Keratinocyte (primary cell): Measurements from ENCODE around the gene NARS2. TPM values are rescaled to one million over a fixed set of nuclear protein-coding genes. Genes with fewer than 3 reads are reported as not detected.

Experiments
- DNase-seq: peaks from one replicate; pipeline ENCODE4 v3.0.0-alpha.2; 2011; ENCODE audit warnings: low read depth, missing footprints, low spot score
- FAIRE-seq: peaks from 2 replicates; lab custom pipeline; 2011; peaks lifted over from hg19 to GRCh38; lab: Jason Lieb, UNC
- H2AFZ ChIP-seq: 2 replicates; pipeline ENCODE4 v1.6.0; 2012; ENCODE audit warnings: low read length, control low read depth, inconsistent platforms; ENCODE audit not compliant: control insufficient read depth
- H3K27ac ChIP-seq: 2 replicates; pipeline ENCODE4 v1.5.1; 2011; ENCODE audit warnings: low read length; ENCODE audit not compliant: control insufficient read depth, insufficient read depth
- H3K27me3 ChIP-seq: 3 replicates; pipeline ENCODE4 v1.6.0; 2011; ENCODE audit warnings: low read length; ENCODE audit not compliant: control insufficient read depth, insufficient read depth; ENCODE audit errors: extremely low read depth
- H3K36me3 ChIP-seq, 2 experiments: 2 replicates in 1 of 2; 3 replicates in 1 of 2; pipeline ENCODE4 v1.5.1; 2011; ENCODE audit warnings: low read length in 2 of 2, mild to moderate bottlenecking in 1 of 2; ENCODE audit not compliant: control insufficient read depth in 2 of 2, insufficient read depth in 2 of 2; ENCODE audit errors: extremely low read depth in 1 of 2
- H3K4me1 ChIP-seq: 3 replicates; pipeline ENCODE4 v1.5.1; 2011; ENCODE audit warnings: low read length; ENCODE audit not compliant: control insufficient read depth, insufficient read depth; ENCODE audit errors: extremely low read depth
- H3K4me2 ChIP-seq: 3 replicates; pipeline ENCODE4 v1.6.0; 2011; ENCODE audit warnings: low read depth, low read length; ENCODE audit not compliant: control insufficient read depth, insufficient read depth; ENCODE audit errors: extremely low read depth
- H3K4me3 ChIP-seq, 3 experiments: fragments of 200-600 bp in 1 of 3; sonication (generic) in 1 of 3; 2 replicates in 2 of 3; 3 replicates in 1 of 3; pipeline ENCODE4 v1.5.1; 2011 to 2016; ENCODE audit warnings: low read length in 3 of 3, mild to moderate bottlenecking in 3 of 3, control low read depth in 2 of 3, inconsistent platforms in 1 of 3, low read depth in 1 of 3, mixed read lengths in 1 of 3, mixed run types in 1 of 3, moderate library complexity in 1 of 3; ENCODE audit not compliant: control insufficient read depth in 2 of 3, insufficient read depth in 2 of 3; ENCODE audit errors: extremely low read depth in 1 of 3
- H3K79me2 ChIP-seq: 2 replicates; pipeline ENCODE4 v1.6.0; 2012; ENCODE audit warnings: low read length; ENCODE audit not compliant: control insufficient read depth, insufficient read depth
- H3K9ac ChIP-seq: 3 replicates; pipeline ENCODE4 v1.6.0; 2011; ENCODE audit warnings: low read length; ENCODE audit not compliant: control insufficient read depth, insufficient read depth; ENCODE audit errors: extremely low read depth
- H3K9me1 ChIP-seq: 3 replicates; pipeline ENCODE4 v1.6.0; 2011; ENCODE audit warnings: low read length; ENCODE audit not compliant: control insufficient read depth, insufficient read depth; ENCODE audit errors: extremely low read depth
- H3K9me3 ChIP-seq: 2 replicates; pipeline ENCODE4 v1.5.1; 2012; ENCODE audit warnings: low read depth, low read length; ENCODE audit not compliant: control insufficient read depth
- H4K20me1 ChIP-seq: 3 replicates; pipeline ENCODE4 v1.6.0; 2011; ENCODE audit warnings: low read length; ENCODE audit not compliant: control insufficient read depth, insufficient read depth; ENCODE audit errors: extremely low read depth
- CTCF ChIP-seq, 3 experiments: IDR thresholded peaks in 1 of 3; conservative IDR thresholded peaks in 1 of 3; optimal IDR thresholded peaks in 1 of 3; 2 replicates in 2 of 3; 3 replicates in 1 of 3; pipeline versions ENCODE3 to v1.5.1; 2011; ENCODE audit warnings: low read length in 3 of 3, mild to moderate bottlenecking in 3 of 3, moderate library complexity in 2 of 3, control low read depth in 1 of 3, inconsistent platforms in 1 of 3; ENCODE audit not compliant: insufficient read depth in 2 of 3; ENCODE audit errors: extremely low read depth in 1 of 3
- EZH2 ChIP-seq: IDR thresholded peaks from one replicate; pipeline ENCODE4 v1.6.1; 2012; ENCODE audit warnings: inconsistent platforms, mild to moderate bottlenecking, low read length, moderate library complexity
- dilution Hi-C: fragments of 300-500 bp; cut with MboI; formaldehyde crosslinking; loops from one replicate; pipeline ENCODE4 v1.7.0; 2020; ENCODE audit warnings: low sequenced_read_pairs; ENCODE audit not compliant: extremely low pct_ligation_motif_present
- polyA plus RNA-seq, 5 experiments: library from polyadenylated mRNA; depleted of rRNA in 3 of 5; stranded (reverse) in 3 of 5; stranded (forward) in 1 of 5; unstranded in 1 of 5; fragments of >200 nt; gene quantifications; 1 replicate in 1 of 5; 2 replicates in 3 of 5; 3 replicates in 1 of 5; pipeline versions ENCODE4 v1.2.1 to v1.2.3, GENCODE V29; 2011 to 2012; ENCODE audit warnings: missing spikeins in 2 of 5, low read depth in 1 of 5, low replicate concordance in 1 of 5

NARS2 gene
- polyA plus RNA-seq, 1 donor (not counting 4 experiments of a cell fraction or from before 2014, with no cell fraction given), result 28.8 TPM

DNA sequence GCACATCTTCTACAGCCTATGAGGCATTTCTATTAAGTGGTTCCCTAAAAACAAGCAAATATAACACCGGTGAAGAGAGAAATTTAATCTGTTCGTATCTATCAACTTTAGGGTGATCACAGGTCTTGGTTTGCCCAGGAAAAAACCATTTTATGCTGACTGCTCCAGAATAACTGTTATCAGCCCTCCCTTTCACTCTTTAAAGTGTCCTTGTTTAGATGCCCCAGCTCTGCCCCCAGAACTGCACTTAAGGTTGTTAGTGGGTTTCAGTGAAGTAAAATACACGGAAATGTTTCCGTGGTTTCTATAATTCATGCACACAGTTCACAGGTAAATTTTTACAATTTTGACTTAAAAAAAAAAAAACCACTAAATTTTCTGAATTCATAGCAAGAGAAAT lies 70.0 kb downstream of the NARS2 start:
- H3K9ac ChIP-seq, result no peak overlapping the region
- H3K4me2 ChIP-seq, result no peak overlapping the region
- H3K27ac ChIP-seq, result no peak overlapping the region
- dilution Hi-C loops, result no loop called here
- H3K27me3 ChIP-seq, result no peaks in the 10 kb centered on the region
- H3K79me2 ChIP-seq, result no peaks in the 10 kb centered on the region
- DNase-seq (no peak), FAIRE-seq (no peak)
- no peaks in the 10 kb centered on the region for H3K36me3 ChIP-seq
- H3K9me3 ChIP-seq, result no peaks in the 10 kb centered on the region
- no peak for TF ChIP-seq EZH2
- TF ChIP-seq CTCF (optimal IDR thresholded peaks at IDR 0.05 in 1 of 3, IDR thresholded peaks at IDR 0.05 in 1 of 3, conservative IDR thresholded peaks at IDR 0.05 in 1 of 3; ENCODE audit: extremely low read depth in 1 of 3, insufficient read depth in 2 of 3, low read length in 3 of 3), result no peak
- no peaks in the 10 kb centered on the region for H4K20me1 ChIP-seq
- H3K4me1 ChIP-seq, result no peaks in the 10 kb centered on the region
- H3K9me1 ChIP-seq, result no peaks in the 10 kb centered on the region
- H3K4me3 ChIP-seq, result no peak overlapping the region
- H2AFZ ChIP-seq, result no peak overlapping the region

- H3K36me3 ChIP-seq, result no peaks in the 10 kb centered on the region
- H3K9ac ChIP-seq, result no peak overlapping the region
- no peak overlapping the region for H3K4me3 ChIP-seq
- FAIRE-seq (no peak), DNase-seq (no peak)
- H3K9me1 ChIP-seq, result no peaks in the 10 kb centered on the region
- H4K20me1 ChIP-seq, result no peaks in the 10 kb centered on the region
- no peak overlapping the region for H3K4me2 ChIP-seq
- H3K4me1 ChIP-seq, result no peaks in the 10 kb centered on the region
- no peak for TF ChIP-seq CTCF (optimal IDR thresholded peaks at IDR 0.05 in 1 of 3, IDR thresholded peaks at IDR 0.05 in 1 of 3, conservative IDR thresholded peaks at IDR 0.05 in 1 of 3; ENCODE audit: extremely low read depth in 1 of 3, insufficient read depth in 2 of 3, low read length in 3 of 3)
- no peak for TF ChIP-seq EZH2
- H3K79me2 ChIP-seq, result no peaks in the 10 kb centered on the region
- dilution Hi-C loops, result no loop called here
- H3K27me3 ChIP-seq, result no peaks in the 10 kb centered on the region
- no peak overlapping the region for H2AFZ ChIP-seq
- no peaks in the 10 kb centered on the region for H3K9me3 ChIP-seq
- no peak overlapping the region for H3K27ac ChIP-seq
Measured at GRCh38 chr11:78504181-78504580, 70.5 kb downstream of the NARS2 start.
